ENCODE measurements around the gene SLC5A6.

GRCh38 chr2:27191070-27191829, 20.8 kb downstream of the SLC5A6 start:
- TF ChIP-seq POLR2A (IDR thresholded peaks at IDR 0.05) (no peak), CTCF (IDR thresholded peaks at IDR 0.05) (peak; percentile 74 to 84 (median 82))
